ENCODE data around the gene CNOT4.

CNOT4 gene

GRCh38 chr7:135416431-135416830 lies 93.5 kb downstream of the CNOT4 start:
- Histone ChIP-seq H3K4me3 (ENCODE audit: low read length) (no peak overlapping the region), H3K27me3 (ENCODE audit: low read depth, low read length) (no peaks in the 10 kb centered on the region), H3K9me3 (ENCODE audit: insufficient read depth, low read length) (no peaks in the 10 kb centered on the region), H3K79me2 (ENCODE audit: low read length) (no peaks in the 10 kb centered on the region), H3K4me1 (ENCODE audit: low read length) (no peaks in the 10 kb centered on the region), H4K20me1 (ENCODE audit: insufficient read depth, low read length) (0 out of 2 replicates have a peak, but pooled peaks cover 3% of the 10 kb centered on the region), H3K27ac (ENCODE audit: low read length) (no peak overlapping the region), H3K36me3 (replicated peaks; ENCODE audit: low read depth, low read length) (no peaks in the 10 kb centered on the region), H2AFZ (ENCODE audit: low read depth, low read length) (no peak overlapping the region), H3K9ac (ENCODE audit: low read length) (no peak overlapping the region), H3K4me2 (ENCODE audit: low read length) (no peak overlapping the region)
- TF ChIP-seq, protein P1, sequence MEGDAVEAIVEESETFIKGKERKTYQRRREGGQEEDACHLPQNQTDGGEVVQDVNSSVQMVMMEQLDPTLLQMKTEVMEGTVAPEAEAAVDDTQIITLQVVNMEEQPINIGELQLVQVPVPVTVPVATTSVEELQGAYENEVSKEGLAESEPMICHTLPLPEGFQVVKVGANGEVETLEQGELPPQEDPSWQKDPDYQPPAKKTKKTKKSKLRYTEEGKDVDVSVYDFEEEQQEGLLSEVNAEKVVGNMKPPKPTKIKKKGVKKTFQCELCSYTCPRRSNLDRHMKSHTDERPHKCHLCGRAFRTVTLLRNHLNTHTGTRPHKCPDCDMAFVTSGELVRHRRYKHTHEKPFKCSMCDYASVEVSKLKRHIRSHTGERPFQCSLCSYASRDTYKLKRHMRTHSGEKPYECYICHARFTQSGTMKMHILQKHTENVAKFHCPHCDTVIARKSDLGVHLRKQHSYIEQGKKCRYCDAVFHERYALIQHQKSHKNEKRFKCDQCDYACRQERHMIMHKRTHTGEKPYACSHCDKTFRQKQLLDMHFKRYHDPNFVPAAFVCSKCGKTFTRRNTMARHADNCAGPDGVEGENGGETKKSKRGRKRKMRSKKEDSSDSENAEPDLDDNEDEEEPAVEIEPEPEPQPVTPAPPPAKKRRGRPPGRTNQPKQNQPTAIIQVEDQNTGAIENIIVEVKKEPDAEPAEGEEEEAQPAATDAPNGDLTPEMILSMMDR (IDR thresholded peaks at IDR 0.05; ENCODE audit: low read depth, low read length) = no peak
- TF ChIP-seq EZH2phosphoT487 (IDR thresholded peaks at IDR 0.05; ENCODE audit: low read depth) = no peak

- no peaks in the 10 kb centered on the region for H3K4me1 ChIP-seq (ENCODE audit: low read length)
- TF ChIP-seq, protein P1 (IDR thresholded peaks at IDR 0.05; ENCODE audit: low read depth, low read length) = peak; percentile 57
- no peak for TF ChIP-seq EZH2phosphoT487 (IDR thresholded peaks at IDR 0.05; ENCODE audit: low read depth)
- no peak overlapping the region for H3K4me2 ChIP-seq (ENCODE audit: low read length)
- no peaks in the 10 kb centered on the region for H3K79me2 ChIP-seq (ENCODE audit: low read length)
- no peaks in the 10 kb centered on the region for H3K36me3 ChIP-seq (replicated peaks; ENCODE audit: low read depth, low read length)
- no peaks in the 10 kb centered on the region for H3K9me3 ChIP-seq (ENCODE audit: insufficient read depth, low read length)
- no peak overlapping the region for H3K9ac ChIP-seq (ENCODE audit: low read length)
- H4K20me1 ChIP-seq (ENCODE audit: insufficient read depth, low read length) = no peaks in the 10 kb centered on the region
- H3K4me3 ChIP-seq (ENCODE audit: low read length) = no peak overlapping the region
- H2AFZ ChIP-seq (ENCODE audit: low read depth, low read length) = no peak overlapping the region
- H3K27ac ChIP-seq (ENCODE audit: low read length) = no peak overlapping the region
- H3K27me3 ChIP-seq (ENCODE audit: low read depth, low read length) = no peaks in the 10 kb centered on the region
Observed at GRCh38 chr7:135414850-135415439, 95.0 kb downstream of the CNOT4 start.

- Histone ChIP-seq H3K27ac (ENCODE audit: low read length) (no peak overlapping the region), H3K36me3 (replicated peaks; ENCODE audit: low read depth, low read length) (no peaks in the 10 kb centered on the region), H3K4me3 (ENCODE audit: low read length) (no peak overlapping the region), H3K4me1 (ENCODE audit: low read length) (no peaks in the 10 kb centered on the region), H3K9me3 (ENCODE audit: insufficient read depth, low read length) (no peaks in the 10 kb centered on the region), H3K9ac (ENCODE audit: low read length) (no peak overlapping the region), H2AFZ (ENCODE audit: low read depth, low read length) (no peak overlapping the region), H4K20me1 (ENCODE audit: insufficient read depth, low read length) (no peaks in the 10 kb centered on the region), H3K79me2 (ENCODE audit: low read length) (no peaks in the 10 kb centered on the region), H3K4me2 (ENCODE audit: low read length) (no peak overlapping the region), H3K27me3 (ENCODE audit: low read depth, low read length) (no peaks in the 10 kb centered on the region)
- no peak for TF ChIP-seq EZH2phosphoT487 (IDR thresholded peaks at IDR 0.05; ENCODE audit: low read depth)
- TF ChIP-seq, protein P1 (IDR thresholded peaks at IDR 0.05; ENCODE audit: low read depth, low read length) = no peak
Observed at GRCh38 chr7:135414208-135414607, 95.7 kb downstream of the CNOT4 start.

- no peaks in the 10 kb centered on the region for H4K20me1 ChIP-seq (ENCODE audit: insufficient read depth, low read length)
- no peak overlapping the region for H3K4me3 ChIP-seq (ENCODE audit: low read length)
- TF ChIP-seq EZH2phosphoT487 (IDR thresholded peaks at IDR 0.05; ENCODE audit: low read depth) = no peak
- TF ChIP-seq, protein P1 (IDR thresholded peaks at IDR 0.05; ENCODE audit: low read depth, low read length) = no peak
- H3K4me1 ChIP-seq (ENCODE audit: low read length) = peaks cover 8% of the 10 kb centered on the region
- no peak overlapping the region for H3K9ac ChIP-seq (ENCODE audit: low read length)
- H3K9me3 ChIP-seq (ENCODE audit: insufficient read depth, low read length) = no peaks in the 10 kb centered on the region
- H3K79me2 ChIP-seq (ENCODE audit: low read length) = no peaks in the 10 kb centered on the region
- no peak overlapping the region for H2AFZ ChIP-seq (ENCODE audit: low read depth, low read length)
- peaks cover 6% of the 10 kb centered on the region for H3K36me3 ChIP-seq (replicated peaks; ENCODE audit: low read depth, low read length)
- H3K4me2 ChIP-seq (ENCODE audit: low read length) = no peak overlapping the region
- H3K27ac ChIP-seq (ENCODE audit: low read length) = no peak overlapping the region
- no peaks in the 10 kb centered on the region for H3K27me3 ChIP-seq (ENCODE audit: low read depth, low read length)
Observed at GRCh38 chr7:135411098-135411497, 98.8 kb downstream of the CNOT4 start.
